ENCODE measurements around the gene MRFAP1L1. TPM values are rescaled to one million over a fixed set of nuclear protein-coding genes. Genes with fewer than 3 reads are reported as not detected.

Gene MRFAP1L1
- total and polyA plus RNA-seq, 9 of the 15 experiments (the other 6 are each of a cell fraction or from before 2014, with no cell fraction given), result 37.6 to 111 (median 83.8) TPM

- TF ChIP-seq UBTF (IDR thresholded peaks at IDR 0.05; ENCODE audit: borderline replicate concordance in 1 of 2, low read depth in 2 of 2, low read length in 2 of 2) (no peak), MGA (IDR thresholded peaks at IDR 0.05) (no peak), PYGO2 (tag; IDR thresholded peaks at IDR 0.05) (no peak), RAD51 (IDR thresholded peaks at IDR 0.05; ENCODE audit: borderline replicate concordance, low read depth) (no peak), BCLAF1 (IDR thresholded peaks at IDR 0.05; ENCODE audit: borderline replicate concordance in 1 of 2, control insufficient read depth in 1 of 2, low read depth in 2 of 2, low read length in 1 of 2) (no peak), HMBOX1 (IDR thresholded peaks at IDR 0.05) (no peak), ZKSCAN1 (IDR thresholded peaks at IDR 0.05; ENCODE audit: low read depth, low read length) (no peak)
These were observed 20.1 kb downstream of the MRFAP1L1 start (continued) for GRCh38 chr4:6689506-6689960.
